SK-MEL-5 (cell line): ENCODE results near the gene CSTF3. TPM values are rescaled to one million over a fixed set of nuclear protein-coding genes. Genes with fewer than 3 reads are reported as not detected.
"Not testable (repeated sequence)": the region's sequence is repeated elsewhere in the genome, so short reads cannot be mapped to it uniquely, and the experiment has no call there.

Experiments used
- DNase-seq: peaks from one replicate; pipeline ENCODE4 v3.0.0-alpha.2; 2016; ENCODE audit warnings: low read depth, low spot score
- in situ Hi-C: cut with HindIII; loops from 2 replicates; pipeline ENCODE4 v1.10.0; 2016; ENCODE audit warnings: low sequenced_read_pairs, high pct_unique_total_duplicates, low pct_unique_long_range_greater_than_20kb
- polyA plus RNA-seq, 2 experiments: library from polyadenylated mRNA; depleted of rRNA; stranded (reverse); fragments of >200 nt; gene quantifications; 2 replicates each; pipeline ENCODE4 v1.2.3, GENCODE V29; 2015
- total RNA-seq: library from RNA; depleted of rRNA; stranded (reverse); fragments of >200 nt; shearing (Covaris generic); gene quantifications from 2 replicates; pipeline ENCODE4 v1.2.3, GENCODE V29; 2014; rRNA removed

Gene CSTF3
- 18.8 and 19.0 TPM in 2 replicates for total RNA-seq
- polyA plus RNA-seq (2015; cell fraction: cytosol; rRNA removed): 22.5 and 24.1 TPM in 2 replicates
- 112 and 134 TPM in 2 replicates for polyA plus RNA-seq (2015; cell fraction: nucleus; rRNA removed)

GRCh38 chr11:33161120-33162005 lies at the start of gene CSTF3:
Gene CSTF3 (minus strand): TSS chr11:33161480. CDS start chr11:33161325, 155 bp downstream.
- in situ Hi-C loops: no loop called here

GRCh38 chr11:33208150-33208549 lies 46.9 kb upstream of the CSTF3 start:
- no peak for DNase-seq
- in situ Hi-C loops: no loop called here

More at GRCh38 chr11:33161120-33162005, at the start of gene CSTF3:
- DNase-seq: peak; percentile 99

DNA sequence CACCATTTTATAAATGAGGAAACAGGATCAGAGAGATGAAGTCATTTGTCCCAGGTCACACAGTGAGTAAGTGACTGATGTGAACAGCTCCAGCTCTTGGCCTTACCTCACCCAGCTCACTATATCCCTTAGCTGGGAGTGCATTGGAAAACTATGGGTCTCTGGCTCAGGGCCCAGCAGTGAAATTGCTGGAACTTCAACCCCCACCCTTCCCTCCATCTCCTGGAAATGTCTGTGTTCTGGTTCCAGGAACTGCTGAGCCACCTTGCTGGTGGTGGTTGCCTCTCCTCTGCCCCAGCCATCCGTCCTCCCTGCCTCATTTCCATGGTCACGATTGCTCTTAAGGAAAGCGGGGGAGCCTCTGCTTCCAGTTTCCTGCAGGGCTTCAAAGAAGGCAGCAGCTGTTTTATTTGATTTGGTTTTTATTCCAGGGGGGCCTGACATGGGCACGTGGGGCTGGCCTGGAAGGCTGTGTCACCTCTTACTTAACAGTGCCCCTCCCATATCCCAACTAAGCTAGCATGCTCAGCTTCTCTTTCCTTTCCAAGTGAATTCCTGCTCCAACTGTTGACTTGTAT lies 46.2 kb upstream of the CSTF3 start:
- in situ Hi-C loops: no loop called here
- no peak for DNase-seq

DNA sequence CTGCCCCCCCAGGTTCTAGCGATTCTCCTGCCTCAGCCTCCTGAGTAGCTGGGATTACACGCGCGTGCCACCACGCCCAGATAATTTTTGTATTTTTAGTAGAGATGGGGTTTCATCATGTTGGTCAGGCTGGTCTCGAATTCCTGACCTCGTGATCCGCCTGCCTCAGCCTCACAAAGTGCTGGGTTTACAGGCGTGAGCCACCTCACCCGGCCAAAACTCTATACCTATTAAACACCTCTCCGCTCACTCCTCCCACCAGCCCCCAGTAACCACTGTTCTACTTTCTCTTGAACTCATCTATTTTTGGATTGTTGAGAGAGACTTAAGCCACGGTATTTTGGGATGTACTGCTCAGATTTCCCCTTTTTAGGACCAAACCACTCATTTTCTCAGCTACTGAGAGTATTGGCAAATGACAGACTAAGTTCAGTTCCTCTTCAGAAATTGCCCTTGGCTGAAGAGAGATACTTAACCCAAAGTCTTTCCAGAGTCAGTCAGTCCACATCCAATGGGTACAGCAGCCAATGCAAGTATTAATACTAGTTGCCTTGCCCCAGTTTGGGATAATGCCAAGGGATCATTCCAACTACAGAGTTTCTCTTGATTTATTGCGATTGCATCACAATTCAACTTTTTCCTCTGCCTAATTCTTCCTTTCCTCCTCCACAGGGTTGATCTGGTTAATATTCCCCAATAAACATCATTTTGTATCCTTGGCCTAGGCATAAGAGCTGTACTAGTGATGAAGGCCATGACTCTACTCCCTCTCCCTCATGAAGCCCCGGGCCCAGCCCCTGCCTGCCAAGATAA lies 36.8 kb upstream of the CSTF3 start:
- no peak for DNase-seq
- in situ Hi-C loops: no loop called here

DNA sequence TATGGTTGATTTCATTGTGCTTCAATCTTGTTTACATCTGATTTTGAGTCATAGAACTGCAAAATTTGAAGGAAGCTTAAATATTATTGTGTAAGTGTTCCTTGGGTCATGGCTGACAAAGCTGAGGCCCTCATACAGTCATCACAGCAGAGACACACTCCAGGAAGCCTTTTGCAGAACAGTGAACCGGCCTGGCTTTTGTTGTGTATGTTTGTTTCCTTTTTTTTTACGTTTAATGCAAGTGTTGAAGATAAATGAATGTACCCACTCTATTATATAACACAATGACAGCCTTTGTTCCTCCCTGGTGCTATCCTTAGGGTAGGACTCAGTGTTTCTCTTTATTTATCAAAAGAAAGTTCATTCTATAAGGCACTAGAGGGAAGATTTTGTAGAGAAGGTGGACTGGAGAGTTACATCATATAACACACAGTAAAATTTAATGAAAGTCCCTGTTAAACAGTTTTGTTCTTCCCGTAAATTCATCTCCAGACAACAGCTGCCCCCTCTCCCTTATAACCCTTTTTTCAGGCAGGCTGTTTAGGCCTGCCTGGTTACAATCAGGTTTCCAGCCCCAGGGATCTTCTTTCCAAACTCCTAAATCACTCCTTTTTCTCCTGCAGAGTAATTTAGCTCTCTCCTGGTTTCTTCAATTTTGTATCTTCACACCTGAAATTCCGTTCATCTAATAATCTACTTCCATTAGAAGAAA lies 34.3 kb upstream of the CSTF3 start:
- DNase-seq: peak; percentile 92
- in situ Hi-C loops: no loop called here

GRCh38 chr11:33194455-33194854 lies 33.2 kb upstream of the CSTF3 start:
- in situ Hi-C loops: no loop called here
- no peak for DNase-seq

GRCh38 chr11:33191467-33191866 lies 30.2 kb upstream of the CSTF3 start:
- DNase-seq: no peak
- in situ Hi-C loops: no loop called here

GRCh38 chr11:33187998-33188722 lies 26.9 kb upstream of the CSTF3 start:
- no peak for DNase-seq
- in situ Hi-C loops: no loop called here

GRCh38 chr11:33185756-33186155 lies 24.5 kb upstream of the CSTF3 start:
- DNase-seq: no peak
- in situ Hi-C loops: no loop called here

- in situ Hi-C loops: no loop called here
- no peak for DNase-seq
Measured at GRCh38 chr11:33182246-33182878, 21.1 kb upstream of the CSTF3 start.

DNA sequence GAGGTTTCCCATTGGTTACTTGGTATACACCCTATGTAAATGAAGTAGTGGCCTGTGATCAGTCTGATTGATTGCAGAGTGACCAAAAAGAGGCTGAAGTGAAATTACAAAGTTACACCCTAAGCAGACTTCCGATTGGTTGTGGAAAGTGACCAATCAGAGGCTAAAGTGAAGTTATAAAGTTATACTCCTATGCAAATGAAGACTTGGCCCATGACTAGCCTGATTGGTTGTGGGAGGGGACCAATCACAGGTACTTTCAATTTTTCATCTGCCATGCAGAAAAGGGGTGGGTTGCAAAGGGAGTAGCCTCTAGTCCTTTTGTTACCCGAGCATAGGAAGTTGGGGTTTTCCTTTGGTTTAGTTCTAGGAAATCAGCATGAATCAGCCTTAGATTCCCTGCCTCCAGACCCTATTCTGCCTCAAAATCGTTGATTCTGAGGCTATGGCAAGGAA lies 18.1 kb upstream of the CSTF3 start:
- DNase-seq: no peak
- in situ Hi-C loops: no loop called here

- DNase-seq: no peak
- in situ Hi-C loops: no loop called here
Measured at GRCh38 chr11:33178443-33179180, 17.3 kb upstream of the CSTF3 start.

DNA sequence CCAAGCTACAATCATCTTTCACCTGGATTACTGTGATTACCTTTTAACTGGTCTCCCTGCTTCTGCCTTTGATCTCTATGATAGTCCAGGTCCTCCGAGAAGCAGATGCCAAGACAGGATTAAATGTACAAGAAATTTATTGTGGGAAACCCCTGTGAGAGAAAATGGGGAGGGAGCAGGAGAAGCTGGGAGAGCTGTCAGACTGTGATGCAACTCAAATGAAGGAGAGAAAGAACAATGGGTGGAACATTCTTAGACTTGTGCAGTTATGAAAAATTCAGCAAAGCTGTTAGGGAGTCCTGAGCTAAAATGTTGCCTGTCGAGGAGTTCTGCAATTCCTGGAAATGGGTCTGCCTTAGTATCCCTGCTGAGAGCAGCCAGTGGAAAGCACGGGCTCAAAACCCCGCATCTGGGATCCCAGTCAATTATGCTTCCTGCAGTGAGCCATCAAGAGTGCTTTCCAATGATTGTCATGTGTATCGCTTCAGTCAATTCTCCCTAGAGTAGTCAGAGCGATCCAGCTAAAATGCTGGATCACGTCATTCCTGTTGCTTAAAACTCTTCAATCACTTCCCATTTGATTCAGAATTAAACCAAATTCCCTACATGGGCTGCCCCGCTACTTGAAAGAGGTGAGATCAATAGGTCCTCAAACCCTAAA lies 16.5 kb upstream of the CSTF3 start:
- in situ Hi-C loops: no loop called here
- DNase-seq: no peak

DNA sequence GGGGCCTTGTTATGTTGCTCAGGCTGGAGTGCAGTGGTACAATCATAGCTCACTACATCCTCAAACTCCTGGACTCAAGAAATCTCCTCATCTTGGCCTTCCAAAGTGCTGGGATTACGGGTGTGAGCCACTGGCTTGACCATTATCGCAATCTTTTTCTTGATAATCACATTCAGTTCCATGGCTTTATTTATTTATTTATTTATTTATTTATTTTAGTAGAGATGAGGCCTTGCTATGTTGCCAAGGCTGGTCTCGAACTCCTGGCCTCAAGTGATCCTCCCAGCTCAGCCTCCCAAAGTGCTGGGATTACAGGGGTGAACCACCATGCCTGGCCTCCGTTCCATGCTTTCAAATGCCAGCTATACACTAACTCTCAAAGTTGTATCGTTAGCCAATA lies 15.5 kb upstream of the CSTF3 start:
- DNase-seq, in situ Hi-C loops: not testable (repeated sequence)

- in situ Hi-C loops: no loop called here
- DNase-seq: peak; percentile 27
Measured at GRCh38 chr11:33172996-33173395, 11.7 kb upstream of the CSTF3 start.
